IPS-20b (cell line): ENCODE data around the gene FAM184A.

Experiments
- H3K27ac ChIP-seq: one replicate; pipeline ENCODE4 v1.5.1; 2013; ENCODE audit warnings: low read length
- H3K27me3 ChIP-seq: 2 replicates; pipeline ENCODE4 v1.6.1; 2013; ENCODE audit warnings: mild to moderate bottlenecking, low read length, inconsistent platforms; ENCODE audit not compliant: insufficient read depth
- H3K36me3 ChIP-seq: 2 replicates; pipeline ENCODE4 v1.6.1; 2013; ENCODE audit warnings: low read depth, mild to moderate bottlenecking, inconsistent platforms, low read length, moderate library complexity; ENCODE audit not compliant: insufficient read depth
- H3K4me1 ChIP-seq: 2 replicates; pipeline ENCODE4 v1.6.1; 2013; ENCODE audit warnings: mild to moderate bottlenecking, control low read depth, inconsistent platforms, low read length, moderate library complexity; ENCODE audit not compliant: insufficient read depth
- H3K4me3 ChIP-seq: 2 replicates; pipeline ENCODE4 v1.5.1; 2013; ENCODE audit warnings: mild to moderate bottlenecking, low read length, inconsistent platforms
- H3K9ac ChIP-seq: 2 replicates; pipeline ENCODE4 v1.6.1; 2013; ENCODE audit warnings: low read depth, mild to moderate bottlenecking, inconsistent platforms, low read length, moderate library complexity
- H3K9me3 ChIP-seq: 2 replicates; pipeline ENCODE4 v1.6.1; 2013; ENCODE audit warnings: mild to moderate bottlenecking, low read depth, low read length, inconsistent platforms; ENCODE audit not compliant: insufficient read depth

The FAM184A gene

GRCh38 chr6:118923035-118923434 is 155.4 kb downstream of the FAM184A start:
- Histone ChIP-seq H3K9ac (no peak overlapping the region), H3K9me3 (no peaks in the 10 kb centered on the region), H3K27me3 (no peaks in the 10 kb centered on the region), H3K27ac (no peak overlapping the region), H3K4me1 (no peaks in the 10 kb centered on the region), H3K4me3 (no peak overlapping the region), H3K36me3 (peaks cover 81% of the 10 kb centered on the region)

GRCh38 chr6:118921084-118921483 is 157.4 kb downstream of the FAM184A start:
- H3K9ac ChIP-seq, result no peak overlapping the region
- peaks cover 86% of the 10 kb centered on the region for H3K36me3 ChIP-seq

GRCh38 chr6:118918329-118918725 is 160.1 kb downstream of the FAM184A start:
- no peaks in the 10 kb centered on the region for H3K9me3 ChIP-seq
- H3K36me3 ChIP-seq, result peaks cover 94% of the 10 kb centered on the region
- no peaks in the 10 kb centered on the region for H3K4me1 ChIP-seq
- no peak overlapping the region for H3K9ac ChIP-seq
- H3K27ac ChIP-seq, result no peak overlapping the region
- H3K27me3 ChIP-seq, result no peaks in the 10 kb centered on the region
- no peak overlapping the region for H3K4me3 ChIP-seq

More at GRCh38 chr6:118921084-118921483, 157.4 kb downstream of the FAM184A start:
- Histone ChIP-seq H3K27ac (no peak overlapping the region), H3K27me3 (no peaks in the 10 kb centered on the region), H3K4me3 (no peak overlapping the region), H3K4me1 (no peaks in the 10 kb centered on the region), H3K9me3 (no peaks in the 10 kb centered on the region)

- Histone ChIP-seq H3K4me1 (no peaks in the 10 kb centered on the region), H3K4me3 (no peak overlapping the region), H3K9me3 (no peaks in the 10 kb centered on the region), H3K36me3 (peaks cover 95% of the 10 kb centered on the region), H3K27ac (no peak overlapping the region), H3K9ac (no peak overlapping the region), H3K27me3 (no peaks in the 10 kb centered on the region)
Measured at GRCh38 chr6:118917546-118918328, 160.7 kb downstream of the FAM184A start.

- H3K27me3 ChIP-seq, result no peaks in the 10 kb centered on the region
- H3K4me1 ChIP-seq, result no peaks in the 10 kb centered on the region
- peaks cover 94% of the 10 kb centered on the region for H3K36me3 ChIP-seq
Measured at GRCh38 chr6:118914598-118914997, 163.9 kb downstream of the FAM184A start.

DNA sequence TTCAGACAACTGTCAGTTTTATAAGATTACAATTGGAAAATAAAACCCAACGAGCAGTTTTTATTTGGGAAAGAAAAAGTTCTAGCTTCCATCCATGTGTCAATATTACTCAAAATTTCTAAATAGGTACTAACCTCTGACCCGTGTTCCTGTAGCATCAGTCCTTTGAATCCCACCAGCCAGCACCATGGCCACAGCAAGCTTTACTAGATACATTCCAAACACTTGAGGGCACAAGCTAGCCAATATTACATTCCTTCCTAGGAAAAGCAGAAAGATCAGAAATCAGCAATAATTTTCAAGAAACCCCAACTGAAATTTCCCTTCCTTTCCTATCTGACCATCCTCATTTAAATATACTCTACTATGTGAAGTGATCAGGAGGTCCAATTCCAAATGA is 165.3 kb downstream of the FAM184A start:
- Histone ChIP-seq H3K27ac (no peak overlapping the region), H3K4me3 (no peak overlapping the region), H3K4me1 (no peaks in the 10 kb centered on the region), H3K9me3 (no peaks in the 10 kb centered on the region), H3K27me3 (no peaks in the 10 kb centered on the region), H3K9ac (no peak overlapping the region), H3K36me3 (peaks cover 94% of the 10 kb centered on the region)

More at GRCh38 chr6:118914598-118914997, 163.9 kb downstream of the FAM184A start:
- Histone ChIP-seq H3K9ac (no peak overlapping the region), H3K4me3 (no peak overlapping the region), H3K27ac (no peak overlapping the region), H3K9me3 (no peaks in the 10 kb centered on the region)

DNA sequence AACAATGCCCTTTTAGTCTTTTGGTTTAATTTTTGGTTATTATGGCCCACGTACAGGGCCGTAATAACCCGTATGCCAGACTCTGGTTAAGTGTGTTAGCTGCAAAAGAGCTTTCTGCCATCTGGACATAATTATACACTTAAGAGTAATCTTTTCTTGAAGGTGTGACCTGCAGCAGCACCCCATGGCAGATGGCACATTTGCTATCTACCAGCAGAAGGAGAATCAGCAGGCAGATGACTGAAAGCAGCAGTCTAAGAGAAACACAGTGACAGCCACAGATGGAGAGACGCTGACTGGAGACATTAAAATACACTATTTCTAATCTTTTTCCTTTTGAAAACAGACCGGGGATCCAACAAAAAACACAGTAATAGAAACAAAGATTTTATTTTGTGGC is 165.8 kb downstream of the FAM184A start:
- Histone ChIP-seq H3K9me3 (no peaks in the 10 kb centered on the region), H3K27me3 (no peaks in the 10 kb centered on the region), H3K4me3 (no peak overlapping the region), H3K4me1 (no peaks in the 10 kb centered on the region), H3K36me3 (peaks cover 94% of the 10 kb centered on the region), H3K9ac (no peak overlapping the region), H3K27ac (no peak overlapping the region)
